WERI-Rb-1 (cell line): ENCODE data around the gene CCDC106.

Experiments used
- DNase-seq: peaks from one replicate; pipeline ENCODE4 v3.0.0-alpha.2; 2020
- H3K27ac ChIP-seq: fragments of 250-450 bp; sonication (Bioruptor Pico); 2 replicates; pipeline ENCODE4 v1.5.1; 2020; ENCODE audit warnings: mild to moderate bottlenecking, moderate library complexity
- H3K27me3 ChIP-seq: fragments of 250-450 bp; sonication (Bioruptor Pico); 2 replicates; pipeline ENCODE4 v1.5.1; 2021; ENCODE audit warnings: mild to moderate bottlenecking, low read depth, moderate library complexity; ENCODE audit not compliant: insufficient read depth, severe bottlenecking
- H3K36me3 ChIP-seq: fragments of 250-450 bp; sonication (Bioruptor Pico); 2 replicates; pipeline ENCODE4 v1.5.1; 2020; ENCODE audit warnings: mild to moderate bottlenecking, moderate library complexity
- H3K4me3 ChIP-seq: 2 replicates; pipeline ENCODE4 v1.5.1; 2011; ENCODE audit warnings: low read depth, mild to moderate bottlenecking, control low read depth, low read length
- H3K9me3 ChIP-seq: fragments of 250-450 bp; sonication (Bioruptor Pico); 2 replicates; pipeline ENCODE4 v1.5.1; 2021; ENCODE audit warnings: mild to moderate bottlenecking, moderate library complexity; ENCODE audit not compliant: severe bottlenecking
- TF ChIP-seq, protein P1 (sequence below): IDR thresholded peaks from 2 replicates; pipeline ENCODE4 v1.5.1; 2011; ENCODE audit warnings: low read depth, mild to moderate bottlenecking, control low read depth, inconsistent platforms, low read length

CCDC106 gene

DNA sequence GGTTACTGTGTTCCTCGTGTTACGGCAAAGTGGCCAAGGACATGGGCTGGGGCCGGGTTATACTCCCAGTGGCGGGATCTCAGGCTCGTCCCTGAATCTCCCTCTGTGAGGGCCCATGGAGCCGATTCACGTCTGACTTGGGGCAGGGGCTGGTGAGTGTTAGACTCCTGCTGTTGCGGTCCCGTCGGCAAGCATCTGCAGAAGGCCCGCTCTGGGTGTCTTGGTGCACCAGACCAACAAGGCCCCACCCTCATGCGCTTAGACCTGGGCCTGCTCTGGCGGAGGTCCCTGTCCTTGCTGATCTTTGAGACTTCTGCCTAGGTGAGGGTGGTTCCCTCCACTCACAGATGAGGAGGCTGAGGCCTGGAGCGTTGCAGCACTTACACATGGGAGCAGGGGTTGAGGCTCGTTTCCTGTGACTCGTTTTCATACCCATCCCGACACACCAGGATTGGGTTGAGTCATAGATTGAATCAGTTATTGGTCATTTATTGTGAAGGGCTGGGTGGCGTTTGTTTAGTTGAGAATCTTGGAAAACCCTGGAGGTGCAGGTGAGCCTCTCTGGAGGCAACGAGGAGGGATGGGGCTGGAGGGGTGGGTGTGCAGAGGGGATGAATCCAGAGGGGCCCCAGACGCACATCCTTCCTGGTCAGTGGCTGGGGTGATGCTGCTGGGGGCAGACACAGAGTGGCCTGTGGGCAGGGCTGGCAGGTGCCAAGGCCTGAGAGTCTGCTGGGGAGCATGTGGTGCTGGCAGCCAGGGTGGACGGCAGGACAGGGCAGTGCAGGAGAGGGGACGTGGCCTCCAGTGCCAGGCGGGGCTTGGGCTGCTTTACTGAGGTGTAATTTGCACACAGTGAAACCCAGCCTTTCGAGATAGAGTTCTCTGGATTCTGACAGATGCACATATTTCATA, 31.6 kb downstream of the CCDC106 start:
- H3K4me3 ChIP-seq = no peak overlapping the region
- H3K9me3 ChIP-seq = no peaks in the 10 kb centered on the region
- peaks cover 75% of the 10 kb centered on the region for H3K36me3 ChIP-seq
- H3K27ac ChIP-seq = no peak overlapping the region
- H3K27me3 ChIP-seq = no peaks in the 10 kb centered on the region
- TF ChIP-seq, protein P1, sequence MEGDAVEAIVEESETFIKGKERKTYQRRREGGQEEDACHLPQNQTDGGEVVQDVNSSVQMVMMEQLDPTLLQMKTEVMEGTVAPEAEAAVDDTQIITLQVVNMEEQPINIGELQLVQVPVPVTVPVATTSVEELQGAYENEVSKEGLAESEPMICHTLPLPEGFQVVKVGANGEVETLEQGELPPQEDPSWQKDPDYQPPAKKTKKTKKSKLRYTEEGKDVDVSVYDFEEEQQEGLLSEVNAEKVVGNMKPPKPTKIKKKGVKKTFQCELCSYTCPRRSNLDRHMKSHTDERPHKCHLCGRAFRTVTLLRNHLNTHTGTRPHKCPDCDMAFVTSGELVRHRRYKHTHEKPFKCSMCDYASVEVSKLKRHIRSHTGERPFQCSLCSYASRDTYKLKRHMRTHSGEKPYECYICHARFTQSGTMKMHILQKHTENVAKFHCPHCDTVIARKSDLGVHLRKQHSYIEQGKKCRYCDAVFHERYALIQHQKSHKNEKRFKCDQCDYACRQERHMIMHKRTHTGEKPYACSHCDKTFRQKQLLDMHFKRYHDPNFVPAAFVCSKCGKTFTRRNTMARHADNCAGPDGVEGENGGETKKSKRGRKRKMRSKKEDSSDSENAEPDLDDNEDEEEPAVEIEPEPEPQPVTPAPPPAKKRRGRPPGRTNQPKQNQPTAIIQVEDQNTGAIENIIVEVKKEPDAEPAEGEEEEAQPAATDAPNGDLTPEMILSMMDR = no peak
- DNase-seq = no peak

DNA sequence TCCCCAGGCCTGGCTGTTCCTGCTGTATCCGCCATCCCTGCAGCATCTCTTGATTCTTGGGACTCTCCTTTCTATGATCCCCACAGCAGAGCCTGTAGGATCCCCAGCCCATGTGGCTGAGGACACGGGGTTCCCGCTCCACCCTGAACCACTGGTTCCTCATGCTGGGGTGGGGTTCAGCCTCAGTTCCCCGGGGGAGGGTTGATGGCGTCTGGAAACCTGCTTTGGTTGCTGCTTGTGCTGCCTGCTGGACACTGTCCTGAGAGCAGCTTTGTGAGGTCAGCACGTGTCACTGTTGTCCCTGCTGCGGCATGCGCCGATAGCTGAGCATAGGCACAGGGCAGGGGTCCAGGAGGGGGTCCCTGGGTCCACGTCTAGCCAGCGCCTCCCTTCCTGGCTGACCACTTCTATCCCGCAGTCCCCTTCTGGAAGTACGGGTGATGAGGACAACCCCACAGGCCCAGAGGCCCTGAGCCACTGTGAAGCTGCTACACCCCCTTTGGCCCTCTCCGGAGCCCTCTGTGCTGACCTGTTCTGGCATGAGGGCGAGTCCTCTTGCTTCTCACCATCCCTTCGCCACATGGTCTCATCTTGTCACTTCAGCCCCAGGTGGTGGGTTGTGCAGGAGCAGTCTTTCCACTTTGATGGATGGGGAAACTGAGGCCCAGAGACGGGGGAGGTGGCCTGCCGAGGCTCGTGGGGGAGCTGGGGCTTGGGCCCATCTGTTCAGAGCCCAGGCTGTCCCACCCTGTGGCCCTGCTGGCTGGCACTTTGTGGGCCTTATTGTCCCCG, 32.5 kb downstream of the CCDC106 start:
- TF ChIP-seq, protein P1 = no peak
- Histone ChIP-seq H3K4me3 (no peak overlapping the region), H3K27me3 (no peaks in the 10 kb centered on the region), H3K36me3 (peaks cover 84% of the 10 kb centered on the region), H3K27ac (no peak overlapping the region), H3K9me3 (no peaks in the 10 kb centered on the region)
- no peak for DNase-seq

DNA sequence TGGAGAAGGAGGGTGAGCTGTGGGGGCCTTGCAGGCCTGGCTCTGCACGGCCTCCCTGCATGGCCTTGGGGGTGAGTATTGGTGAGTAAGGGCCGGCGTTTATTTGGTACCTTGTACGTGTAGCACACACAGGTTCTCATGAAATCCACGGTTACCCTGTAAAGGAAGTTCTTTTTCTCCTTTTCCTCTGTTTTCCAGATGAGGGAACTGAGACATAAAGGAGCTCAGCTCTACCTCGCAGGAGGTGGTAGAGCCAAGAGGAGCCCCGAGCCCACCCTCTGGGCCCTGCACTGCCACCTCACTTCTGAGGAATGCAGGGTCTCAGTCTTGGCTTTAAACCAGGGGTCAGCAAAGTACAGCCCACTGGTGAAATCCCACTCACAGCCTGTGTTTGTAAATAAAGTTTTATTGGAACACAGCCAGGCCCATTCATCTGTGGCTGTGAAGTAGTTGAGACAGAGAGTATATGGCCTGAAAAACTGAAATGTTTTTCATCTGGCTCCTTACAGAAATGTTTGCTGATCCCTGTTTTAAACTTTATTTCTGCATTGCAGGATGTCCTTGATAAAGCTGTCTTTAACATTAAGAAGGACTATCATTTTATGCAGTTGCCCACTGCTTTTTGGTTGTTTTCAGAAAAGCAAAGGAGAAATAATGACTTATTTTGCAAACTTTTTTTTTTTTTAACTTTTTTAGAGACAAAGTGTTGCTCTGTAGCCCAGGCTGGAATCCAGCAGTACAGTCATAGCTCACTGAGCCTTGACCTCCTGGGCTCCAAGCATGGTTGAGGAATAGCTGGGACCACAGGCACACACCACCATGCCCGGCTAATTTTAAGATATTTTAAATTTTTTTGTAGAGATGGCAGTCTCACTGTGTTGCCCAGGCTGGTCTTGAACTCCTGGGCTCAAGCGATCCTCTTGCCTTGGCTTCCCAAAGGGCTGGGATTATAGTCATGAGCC, 33.4 kb downstream of the CCDC106 start:
- Histone ChIP-seq H3K9me3 (no peaks in the 10 kb centered on the region), H3K4me3 (no peak overlapping the region), H3K27ac (no peak overlapping the region), H3K36me3 (peaks cover 90% of the 10 kb centered on the region), H3K27me3 (no peaks in the 10 kb centered on the region)
- TF ChIP-seq, protein P1 = no peak
- no peak for DNase-seq

DNA sequence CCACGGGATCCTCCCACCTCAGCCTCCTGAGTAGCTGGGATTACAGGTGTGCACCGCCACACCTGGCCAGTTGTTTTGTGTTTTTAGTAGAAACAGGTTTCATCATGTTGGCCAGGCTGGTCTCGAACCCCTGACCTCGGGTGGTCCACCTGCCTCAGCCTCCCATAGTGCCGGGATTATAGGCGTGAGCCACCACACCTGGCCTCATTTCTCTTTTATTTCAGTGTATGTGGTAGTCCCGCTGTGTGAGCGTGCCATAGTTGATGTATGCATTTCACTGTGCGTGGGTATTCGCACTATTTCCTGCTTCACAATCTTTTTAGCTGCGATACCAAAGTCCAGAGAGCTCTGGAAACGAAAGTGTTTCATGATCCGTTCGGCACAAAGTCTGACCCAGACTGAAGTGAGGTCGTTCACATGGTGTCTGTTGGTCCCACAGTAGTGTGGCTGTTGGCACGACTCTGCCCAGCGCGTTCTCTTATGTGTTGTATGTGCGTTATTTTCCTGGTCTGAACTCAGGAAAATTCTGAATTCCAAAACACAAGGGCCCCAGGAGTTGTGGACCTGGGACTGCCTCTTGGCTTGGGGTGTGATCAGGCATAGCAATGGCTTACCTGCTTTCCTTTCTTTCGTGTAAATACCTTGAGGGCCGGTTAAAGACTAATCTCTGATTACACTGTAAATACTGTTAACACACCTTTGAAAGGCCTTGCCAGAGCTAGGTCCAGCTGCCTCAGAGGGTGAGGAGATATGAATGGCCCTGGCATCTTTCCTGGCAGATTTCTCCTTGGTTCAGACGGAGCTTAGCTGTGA, 35.6 kb downstream of the CCDC106 start:
- no peaks in the 10 kb centered on the region for H3K9me3 ChIP-seq
- peaks cover 75% of the 10 kb centered on the region for H3K36me3 ChIP-seq
- no peaks in the 10 kb centered on the region for H3K27me3 ChIP-seq
- H3K27ac ChIP-seq = no peak overlapping the region
- no peak for DNase-seq
- TF ChIP-seq, protein P1 = no peak
- H3K4me3 ChIP-seq = no peak overlapping the region
